ENCODE measurements around the gene TRIM69.

DNA sequence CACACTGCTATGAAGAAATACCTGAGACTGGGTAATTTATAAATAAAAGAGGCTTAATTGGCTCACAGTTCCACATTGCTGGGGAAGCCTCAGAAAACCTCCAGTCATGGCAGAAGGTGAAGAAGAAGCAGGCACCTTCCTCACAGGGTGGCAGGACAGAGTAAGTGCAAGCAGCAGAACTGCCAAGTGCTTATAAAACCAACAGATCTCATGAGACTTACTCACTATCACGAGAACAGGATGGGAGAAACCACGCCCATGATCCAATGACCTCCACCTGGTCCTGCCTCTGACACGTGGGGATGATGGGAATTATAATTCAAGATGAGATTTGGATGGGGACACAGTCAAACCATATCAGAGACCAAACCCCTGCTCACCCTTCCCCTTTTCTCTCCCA lies 75.0 kb downstream of the TRIM69 start:
- TF ChIP-seq, protein P1, sequence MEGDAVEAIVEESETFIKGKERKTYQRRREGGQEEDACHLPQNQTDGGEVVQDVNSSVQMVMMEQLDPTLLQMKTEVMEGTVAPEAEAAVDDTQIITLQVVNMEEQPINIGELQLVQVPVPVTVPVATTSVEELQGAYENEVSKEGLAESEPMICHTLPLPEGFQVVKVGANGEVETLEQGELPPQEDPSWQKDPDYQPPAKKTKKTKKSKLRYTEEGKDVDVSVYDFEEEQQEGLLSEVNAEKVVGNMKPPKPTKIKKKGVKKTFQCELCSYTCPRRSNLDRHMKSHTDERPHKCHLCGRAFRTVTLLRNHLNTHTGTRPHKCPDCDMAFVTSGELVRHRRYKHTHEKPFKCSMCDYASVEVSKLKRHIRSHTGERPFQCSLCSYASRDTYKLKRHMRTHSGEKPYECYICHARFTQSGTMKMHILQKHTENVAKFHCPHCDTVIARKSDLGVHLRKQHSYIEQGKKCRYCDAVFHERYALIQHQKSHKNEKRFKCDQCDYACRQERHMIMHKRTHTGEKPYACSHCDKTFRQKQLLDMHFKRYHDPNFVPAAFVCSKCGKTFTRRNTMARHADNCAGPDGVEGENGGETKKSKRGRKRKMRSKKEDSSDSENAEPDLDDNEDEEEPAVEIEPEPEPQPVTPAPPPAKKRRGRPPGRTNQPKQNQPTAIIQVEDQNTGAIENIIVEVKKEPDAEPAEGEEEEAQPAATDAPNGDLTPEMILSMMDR (IDR thresholded peaks at IDR 0.05): no peak
- no peak for TF ChIP-seq POLR2A (IDR thresholded peaks at IDR 0.05)
- TF ChIP-seq POLR2AphosphoS5 (IDR thresholded peaks at IDR 0.05): no peak
